Activated T-helper 17 cell treated with anti-CD3 and anti-CD28 coated beads, Interleukin-2, amount 50 U/mL, for 72 hours (primary cell): ENCODE measurements around the gene C6orf132. TPM values are rescaled to one million over a fixed set of nuclear protein-coding genes. Genes with fewer than 3 reads are reported as not detected.
A peak's percentile ranks its signal among the peaks of the same experiment; 100 is the strongest.
"Not testable (repeated sequence)": the region's sequence is repeated elsewhere in the genome, so short reads cannot be mapped to it uniquely, and the experiment has no call there.

ENCODE experiments used
- ATAC-seq: fragments of 150-1000 bp; cut with Tn5 transposase; replicated peaks from 2 replicates; pipeline ENCODE4 v1.10.0; 2021; ENCODE audit warnings: mild to moderate bottlenecking, moderate library complexity
- H3K27ac Mint-ChIP-seq: one replicate; pipeline ENCODE4 v1.8.0; 2022; ENCODE audit warnings: mixed read lengths
- H3K27me3 Mint-ChIP-seq: one replicate; pipeline ENCODE4 v1.8.0; 2022; ENCODE audit warnings: mixed read lengths
- H3K36me3 Mint-ChIP-seq: one replicate; pipeline ENCODE4 v1.8.0; 2022; ENCODE audit warnings: low read depth, mild to moderate bottlenecking, mixed read lengths
- H3K4me1 Mint-ChIP-seq: one replicate; pipeline ENCODE4 v1.8.0; 2022; ENCODE audit warnings: mixed read lengths
- H3K4me3 Mint-ChIP-seq: one replicate; pipeline ENCODE4 v1.8.0; 2022; ENCODE audit warnings: mild to moderate bottlenecking, mixed read lengths
- H3K9me3 Mint-ChIP-seq: one replicate; pipeline ENCODE4 v1.8.0; 2022; ENCODE audit warnings: mixed read lengths
- total RNA-seq, 2 donors: library from RNA; stranded (reverse); gene quantifications; one replicate each; pipeline ENCODE4 v1.2.3, GENCODE V29; 2022

C6orf132 gene
- total RNA-seq, 2 donors from 2014 or later, result 0.22 to 0.29 TPM

DNA sequence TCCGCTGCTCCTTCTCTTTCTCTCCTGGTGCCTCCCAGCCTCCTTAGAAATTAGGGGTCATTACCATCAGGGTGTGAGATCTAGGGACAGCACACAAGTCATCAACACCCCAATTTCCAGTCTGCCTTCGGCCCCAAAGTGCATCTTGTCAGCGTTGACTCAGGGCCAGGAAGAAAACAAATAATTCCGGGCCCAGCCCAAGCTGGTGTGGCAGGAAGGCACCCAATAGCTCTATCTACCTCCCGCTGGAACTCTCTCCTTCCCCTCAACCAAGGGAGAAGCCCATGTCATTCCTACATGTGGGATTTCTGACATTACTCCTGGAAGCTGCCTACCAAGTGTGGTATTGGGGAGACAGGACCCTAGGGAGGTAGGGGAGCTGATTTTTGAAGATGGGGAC lies 11.5 kb upstream of the C6orf132 start:
- H3K9me3 Mint-ChIP-seq, result no peaks in the 10 kb centered on the region
- H3K4me1 Mint-ChIP-seq, result no peaks in the 10 kb centered on the region
- no peaks in the 10 kb centered on the region for H3K36me3 Mint-ChIP-seq
- no peak overlapping the region for H3K27ac Mint-ChIP-seq
- H3K4me3 Mint-ChIP-seq, result no peak overlapping the region
- no peaks in the 10 kb centered on the region for H3K27me3 Mint-ChIP-seq
- no peak for ATAC-seq

DNA sequence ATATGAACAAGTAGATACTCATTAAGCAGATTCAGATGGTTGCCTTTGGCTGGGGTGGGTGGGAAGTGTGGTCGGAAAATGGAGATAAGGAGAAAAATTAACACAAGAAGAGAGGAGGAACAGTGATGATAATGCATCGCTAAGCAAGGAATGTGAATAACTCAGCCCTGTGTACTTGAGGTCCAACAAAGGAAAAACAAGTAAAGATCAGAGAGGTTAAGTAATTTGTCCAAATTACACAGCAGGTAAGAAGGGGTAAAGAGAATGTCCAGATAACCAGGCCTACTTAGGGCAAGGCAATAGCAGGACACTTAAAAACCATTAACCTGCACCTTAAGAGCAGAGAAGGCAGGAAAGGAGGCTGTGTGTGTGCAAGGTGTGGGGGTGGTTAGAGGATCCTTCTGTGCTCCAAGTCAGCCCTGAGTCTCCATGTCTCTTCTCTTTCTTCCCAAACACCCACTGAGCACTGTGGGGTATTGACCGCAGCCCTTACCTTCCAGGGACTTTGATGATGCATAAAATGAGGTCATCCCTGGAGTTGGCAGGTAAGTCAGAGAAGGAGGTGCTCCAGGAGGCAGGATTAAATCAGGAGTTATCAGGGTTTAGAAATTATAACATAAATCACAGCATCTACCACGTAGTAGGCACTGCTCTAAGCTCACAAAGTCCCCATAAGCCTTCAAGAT lies 10.3 kb upstream of the C6orf132 start:
- not testable (repeated sequence) for H3K9me3 Mint-ChIP-seq, H3K27me3 Mint-ChIP-seq, H3K36me3 Mint-ChIP-seq, H3K4me1 Mint-ChIP-seq, H3K27ac Mint-ChIP-seq, H3K4me3 Mint-ChIP-seq, ATAC-seq

DNA sequence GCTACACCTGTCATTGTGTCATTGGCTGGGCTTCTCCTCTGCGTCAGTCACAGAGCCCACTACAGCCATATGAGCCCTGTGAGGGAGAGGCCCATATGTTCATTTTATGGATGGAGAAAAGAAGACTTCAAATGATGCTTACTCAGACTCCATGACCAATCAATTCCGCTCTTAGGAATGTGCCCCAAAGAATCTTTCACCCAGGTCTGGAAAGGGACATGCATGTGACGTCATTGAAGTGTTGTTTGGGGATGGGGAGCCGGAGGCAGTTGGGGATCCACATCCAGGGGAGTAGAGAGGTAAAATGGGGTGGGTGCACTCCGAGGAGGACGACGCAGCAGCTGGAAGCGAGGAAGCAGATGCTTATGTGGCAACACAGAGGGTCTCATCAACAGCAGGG lies 9.6 kb upstream of the C6orf132 start:
- no peaks in the 10 kb centered on the region for H3K27me3 Mint-ChIP-seq
- H3K4me3 Mint-ChIP-seq, result no peak overlapping the region
- no peak for ATAC-seq
- H3K27ac Mint-ChIP-seq, result no peak overlapping the region
- H3K9me3 Mint-ChIP-seq, result no peaks in the 10 kb centered on the region
- H3K36me3 Mint-ChIP-seq, result no peaks in the 10 kb centered on the region
- H3K4me1 Mint-ChIP-seq, result no peaks in the 10 kb centered on the region

DNA sequence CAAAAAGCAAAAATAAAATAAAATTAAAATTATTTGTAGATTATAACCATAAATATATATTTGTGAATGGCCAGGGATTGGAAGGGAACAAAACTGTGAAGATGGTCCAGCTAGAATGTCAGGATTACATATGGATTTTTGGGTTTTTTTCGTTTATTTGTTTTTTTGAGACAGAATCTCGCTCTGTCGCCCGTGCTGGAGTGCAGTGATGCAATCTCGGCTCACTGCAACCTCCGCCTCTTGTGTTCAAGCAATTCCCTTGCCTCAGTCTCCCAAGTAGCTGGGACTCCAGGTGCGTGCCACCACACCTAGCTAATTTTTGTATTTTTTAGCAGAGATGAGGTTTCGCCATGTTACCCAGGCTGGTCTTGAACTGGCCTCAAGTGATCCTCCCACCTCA lies 7.8 kb upstream of the C6orf132 start:
- Mint-ChIP-seq H3K36me3 (no peaks in the 10 kb centered on the region), H3K4me3 (no peak overlapping the region), H3K4me1 (no peaks in the 10 kb centered on the region), H3K9me3 (no peaks in the 10 kb centered on the region), H3K27me3 (peaks cover 4% of the 10 kb centered on the region), H3K27ac (no peak overlapping the region)
- no peak for ATAC-seq

DNA sequence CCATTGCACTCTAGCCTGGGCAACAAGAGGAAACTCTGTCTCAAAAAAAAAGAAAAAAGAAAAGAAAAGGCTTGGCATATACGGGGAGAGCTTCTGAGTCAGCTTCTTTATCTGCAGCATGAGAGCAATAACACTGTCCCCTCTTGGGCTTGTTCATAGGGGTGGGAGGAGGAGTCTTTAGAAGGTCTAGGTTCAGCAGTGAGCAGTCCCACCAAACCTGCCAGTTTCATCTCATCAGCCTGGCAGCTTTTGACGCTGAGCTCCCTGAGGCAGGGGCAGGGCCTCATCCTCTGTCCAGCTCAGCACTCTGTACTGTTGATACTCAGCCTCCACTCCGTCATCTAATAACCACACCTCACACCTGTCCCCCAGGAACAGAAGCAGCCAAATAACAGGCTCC lies 5.6 kb upstream of the C6orf132 start:
- Mint-ChIP-seq H3K4me3 (no peak overlapping the region), H3K4me1 (no peaks in the 10 kb centered on the region), H3K27me3 (peaks cover 8% of the 10 kb centered on the region), H3K27ac (no peak overlapping the region), H3K9me3 (no peaks in the 10 kb centered on the region), H3K36me3 (no peaks in the 10 kb centered on the region)
- ATAC-seq, result no peak

DNA sequence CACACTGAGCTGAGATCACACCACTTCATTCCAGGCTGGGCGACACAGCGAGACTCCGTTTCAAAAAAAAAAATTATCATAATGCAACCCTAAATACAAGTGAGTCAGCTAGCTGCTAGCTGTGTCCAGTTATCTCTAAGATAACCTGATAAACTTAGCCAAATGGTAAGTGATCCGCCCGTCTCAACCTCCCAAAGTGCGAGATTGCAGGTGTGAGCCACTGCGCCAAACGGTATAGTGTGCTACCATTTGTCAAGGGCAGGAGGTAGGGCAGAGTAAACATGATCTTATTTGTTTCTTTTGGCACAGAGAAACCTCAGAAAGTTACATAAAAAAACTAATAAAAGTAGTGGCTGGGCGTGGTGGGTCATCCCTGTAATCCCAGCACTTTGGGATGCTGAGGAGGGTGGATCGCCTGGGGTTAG lies 4.7 kb upstream of the C6orf132 start:
- Mint-ChIP-seq H3K27me3 (peaks cover 12% of the 10 kb centered on the region), H3K4me3 (no peak overlapping the region), H3K27ac (no peak overlapping the region), H3K4me1 (peaks cover 4% of the 10 kb centered on the region), H3K9me3 (no peaks in the 10 kb centered on the region), H3K36me3 (no peaks in the 10 kb centered on the region)
- ATAC-seq, result no peak

DNA sequence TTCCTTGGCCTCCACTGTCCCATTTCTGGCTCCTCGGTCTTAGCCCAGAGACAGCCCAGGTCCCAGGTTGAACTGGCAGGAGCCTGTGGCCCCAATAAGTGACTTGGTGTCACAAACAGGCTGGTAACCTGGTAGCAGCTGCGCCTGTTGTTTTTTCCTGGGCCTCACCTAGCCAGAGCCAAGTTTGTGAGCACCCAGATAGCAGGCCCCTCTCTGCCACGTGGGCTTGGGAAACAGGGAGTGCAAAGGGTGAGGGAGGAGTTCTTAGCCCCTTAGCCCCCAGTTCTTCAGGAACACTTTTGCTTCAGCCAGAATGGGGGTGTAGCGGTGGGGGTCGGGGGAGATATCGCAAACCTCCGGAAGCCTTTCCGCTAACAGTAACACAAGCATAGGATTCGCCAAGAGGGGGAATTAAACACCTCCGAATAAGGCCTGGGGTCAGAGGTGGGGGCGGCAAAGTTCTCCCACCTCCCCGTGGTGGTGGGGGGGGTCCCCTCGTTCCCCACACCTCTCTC lies 760 bp downstream of the C6orf132 start:
- no peak for ATAC-seq
- Mint-ChIP-seq H3K4me1 (peaks cover 4% of the 10 kb centered on the region), H3K4me3 (no peak overlapping the region), H3K9me3 (no peaks in the 10 kb centered on the region), H3K27ac (no peak overlapping the region), H3K36me3 (no peaks in the 10 kb centered on the region), H3K27me3 (peaks cover 20% of the 10 kb centered on the region)

DNA sequence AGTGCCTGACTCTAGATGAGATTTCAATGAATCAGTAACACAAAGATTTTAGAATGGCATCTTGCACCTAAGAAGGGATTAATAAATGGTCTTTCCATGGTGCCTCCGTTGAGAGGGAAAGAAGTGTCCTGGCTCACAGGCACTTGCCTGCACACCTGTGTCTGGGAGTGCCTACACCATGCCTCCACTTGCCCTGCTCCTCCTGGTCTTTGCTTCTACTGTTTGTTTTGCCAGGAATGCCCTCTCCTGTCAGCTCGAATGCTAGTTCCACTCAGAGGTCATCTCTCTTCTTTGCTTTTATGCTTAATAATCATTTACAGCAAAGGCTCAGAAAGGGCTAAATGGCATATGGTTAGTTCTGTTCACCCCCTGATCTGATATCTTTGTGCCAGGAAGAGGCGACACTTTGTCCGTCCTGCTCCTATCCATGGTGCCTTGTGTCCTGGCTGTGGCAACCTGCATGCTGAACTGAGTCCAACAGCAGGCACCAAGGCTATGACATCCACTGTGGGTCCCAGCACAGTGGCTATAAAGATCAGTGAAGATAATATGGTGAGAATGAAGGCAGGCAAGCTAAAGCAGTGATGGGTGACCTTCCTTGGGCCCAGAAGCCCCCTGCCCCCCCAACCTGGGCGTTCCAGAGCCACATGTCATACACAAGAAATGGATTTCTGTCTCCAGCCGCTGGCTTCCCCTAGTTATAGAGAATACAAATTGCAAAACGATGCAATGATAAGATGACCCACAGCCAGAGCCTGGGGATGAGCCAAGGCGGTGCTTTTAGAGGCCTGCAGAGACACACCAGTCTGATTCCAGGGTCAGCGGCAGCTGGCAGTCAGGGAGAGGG lies 1.4 kb downstream of the C6orf132 start:
- H3K4me3 Mint-ChIP-seq, result no peak overlapping the region
- no peaks in the 10 kb centered on the region for H3K9me3 Mint-ChIP-seq
- no peak for ATAC-seq
- peaks cover 4% of the 10 kb centered on the region for H3K4me1 Mint-ChIP-seq
- H3K36me3 Mint-ChIP-seq, result no peaks in the 10 kb centered on the region
- no peak overlapping the region for H3K27ac Mint-ChIP-seq
- H3K27me3 Mint-ChIP-seq, result peaks cover 20% of the 10 kb centered on the region

DNA sequence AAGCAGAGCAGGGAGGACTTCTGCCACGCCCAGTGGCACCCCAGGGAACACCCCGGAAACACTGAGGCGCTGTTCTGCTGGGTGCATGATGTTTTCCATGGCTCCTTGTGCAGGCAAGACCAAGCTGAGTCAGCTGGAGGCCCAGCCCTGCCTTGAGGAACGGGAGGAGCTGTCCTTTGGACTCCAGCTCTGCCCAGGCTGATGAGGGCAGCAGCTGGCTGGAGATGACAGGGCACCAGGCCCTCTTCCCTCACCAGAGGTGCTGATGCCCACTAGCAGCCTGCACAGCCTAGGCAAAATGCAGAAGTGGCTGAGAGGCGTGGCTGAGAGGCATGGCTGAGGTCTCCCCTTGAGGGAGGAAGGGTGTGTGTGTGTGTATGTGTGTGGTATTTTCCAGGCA lies 2.4 kb downstream of the C6orf132 start:
- Mint-ChIP-seq H3K27me3 (peaks cover 16% of the 10 kb centered on the region), H3K4me3 (no peak overlapping the region), H3K36me3 (no peaks in the 10 kb centered on the region), H3K27ac (no peak overlapping the region), H3K4me1 (peaks cover 4% of the 10 kb centered on the region), H3K9me3 (no peaks in the 10 kb centered on the region)
- no peak for ATAC-seq

DNA sequence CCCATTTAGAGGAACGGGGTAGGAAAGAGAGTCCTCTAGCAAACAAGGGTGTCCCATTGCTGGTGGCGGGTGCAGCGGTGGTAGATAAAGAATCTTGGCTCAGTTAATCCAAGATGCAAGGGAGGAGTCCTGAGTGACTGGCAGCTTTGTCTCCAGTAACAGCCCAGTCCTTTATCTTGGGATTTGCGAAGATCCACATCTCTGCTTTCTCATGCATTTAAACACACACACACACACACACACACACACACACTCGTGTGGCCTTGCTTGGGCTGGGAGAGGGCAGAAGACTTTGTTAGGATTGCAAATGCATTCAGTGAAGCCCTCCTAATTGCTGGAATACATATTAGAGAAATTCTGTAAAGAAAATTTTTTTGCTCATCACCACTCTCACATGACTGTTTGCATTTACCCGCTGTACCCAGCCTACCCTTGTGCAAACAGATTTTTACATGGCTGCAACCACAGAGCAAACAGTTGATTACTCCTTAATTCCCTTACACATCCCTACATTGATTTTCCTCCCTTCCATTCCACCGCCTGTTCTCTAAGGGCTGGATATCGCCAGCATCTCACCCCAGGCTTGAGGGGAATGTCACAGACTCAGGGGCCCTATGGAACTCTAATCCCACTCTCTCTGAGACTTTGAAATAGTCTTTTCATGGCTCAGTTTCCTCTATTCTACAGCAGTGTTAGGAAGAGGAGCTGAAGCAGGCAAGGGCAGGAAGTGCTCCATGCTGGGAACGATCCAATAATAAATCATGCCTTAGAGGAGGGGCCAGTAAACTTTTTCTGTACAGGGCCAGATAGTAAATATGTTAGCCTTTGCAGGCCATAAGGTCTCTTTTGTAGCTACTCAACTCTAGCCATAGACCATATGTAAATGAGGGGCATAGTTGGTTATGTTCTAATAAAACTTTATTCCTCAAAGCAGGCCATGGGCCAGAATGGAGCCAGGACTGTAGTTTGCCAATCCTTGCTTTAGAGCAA lies 3.5 kb downstream of the C6orf132 start:
- ATAC-seq, result no peak
- H3K4me3 Mint-ChIP-seq, result no peak overlapping the region
- H3K9me3 Mint-ChIP-seq, result no peaks in the 10 kb centered on the region
- H3K27me3 Mint-ChIP-seq, result peaks cover 18% of the 10 kb centered on the region
- H3K27ac Mint-ChIP-seq, result no peak overlapping the region
- H3K36me3 Mint-ChIP-seq, result no peaks in the 10 kb centered on the region
- H3K4me1 Mint-ChIP-seq, result peaks cover 4% of the 10 kb centered on the region

DNA sequence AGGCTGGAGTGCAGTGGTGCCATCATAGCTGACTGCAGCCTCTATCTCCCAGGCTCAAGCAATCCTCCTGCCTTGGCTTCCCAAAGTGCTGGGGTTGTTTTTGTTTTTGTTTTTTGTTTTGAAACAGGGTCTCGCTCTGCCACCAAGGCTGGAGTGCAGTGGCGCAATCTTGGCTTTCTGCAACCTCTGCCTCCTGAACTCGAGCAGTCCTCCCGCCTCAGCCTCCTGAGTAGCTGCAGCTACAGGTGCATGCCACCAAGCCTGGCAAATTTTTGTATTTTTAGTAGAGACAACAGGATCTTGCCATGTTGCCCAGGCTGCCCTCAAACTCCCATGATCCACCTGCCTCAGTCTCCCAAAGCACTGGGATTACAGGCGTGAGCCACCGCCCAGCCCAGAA lies 4.2 kb downstream of the C6orf132 start:
- H3K4me3 Mint-ChIP-seq, result no peak overlapping the region
- no peak overlapping the region for H3K27ac Mint-ChIP-seq
- peaks cover 4% of the 10 kb centered on the region for H3K4me1 Mint-ChIP-seq
- no peaks in the 10 kb centered on the region for H3K36me3 Mint-ChIP-seq
- no peaks in the 10 kb centered on the region for H3K9me3 Mint-ChIP-seq
- no peak for ATAC-seq
- H3K27me3 Mint-ChIP-seq, result peaks cover 16% of the 10 kb centered on the region

DNA sequence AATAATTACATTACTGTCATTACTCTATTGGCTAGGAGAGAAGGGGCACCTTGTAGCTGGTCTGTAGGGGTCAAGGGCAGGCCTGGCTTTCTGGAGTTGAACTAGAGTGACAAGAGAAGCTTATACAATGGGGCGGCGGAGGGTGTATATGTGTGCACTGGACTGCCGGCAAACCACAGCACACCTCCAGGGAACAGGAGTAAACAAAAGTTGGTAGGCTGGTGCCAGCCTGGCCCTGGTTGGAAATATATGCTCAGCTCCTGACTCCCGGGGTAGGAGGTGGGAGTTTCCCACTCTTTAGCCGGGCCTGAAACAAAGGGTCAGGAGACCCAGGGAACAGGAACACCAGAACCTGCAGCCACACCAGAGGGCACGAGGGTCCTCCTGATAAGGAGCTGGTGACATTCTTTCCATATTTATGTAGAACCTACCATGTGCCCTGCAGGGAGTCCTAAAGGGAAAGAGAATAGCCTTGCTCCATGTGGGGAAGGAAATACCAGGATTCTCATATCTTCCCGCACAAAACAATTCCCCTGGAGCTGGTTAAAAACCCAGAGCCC lies 5.1 kb downstream of the C6orf132 start:
- no peaks in the 10 kb centered on the region for H3K9me3 Mint-ChIP-seq
- peaks cover 12% of the 10 kb centered on the region for H3K27me3 Mint-ChIP-seq
- H3K27ac Mint-ChIP-seq, result peak overlapping the region; percentile 36
- ATAC-seq, result no peak
- H3K36me3 Mint-ChIP-seq, result no peaks in the 10 kb centered on the region
- H3K4me1 Mint-ChIP-seq, result no peaks in the 10 kb centered on the region
- peak overlapping the region; percentile 22 for H3K4me3 Mint-ChIP-seq

DNA sequence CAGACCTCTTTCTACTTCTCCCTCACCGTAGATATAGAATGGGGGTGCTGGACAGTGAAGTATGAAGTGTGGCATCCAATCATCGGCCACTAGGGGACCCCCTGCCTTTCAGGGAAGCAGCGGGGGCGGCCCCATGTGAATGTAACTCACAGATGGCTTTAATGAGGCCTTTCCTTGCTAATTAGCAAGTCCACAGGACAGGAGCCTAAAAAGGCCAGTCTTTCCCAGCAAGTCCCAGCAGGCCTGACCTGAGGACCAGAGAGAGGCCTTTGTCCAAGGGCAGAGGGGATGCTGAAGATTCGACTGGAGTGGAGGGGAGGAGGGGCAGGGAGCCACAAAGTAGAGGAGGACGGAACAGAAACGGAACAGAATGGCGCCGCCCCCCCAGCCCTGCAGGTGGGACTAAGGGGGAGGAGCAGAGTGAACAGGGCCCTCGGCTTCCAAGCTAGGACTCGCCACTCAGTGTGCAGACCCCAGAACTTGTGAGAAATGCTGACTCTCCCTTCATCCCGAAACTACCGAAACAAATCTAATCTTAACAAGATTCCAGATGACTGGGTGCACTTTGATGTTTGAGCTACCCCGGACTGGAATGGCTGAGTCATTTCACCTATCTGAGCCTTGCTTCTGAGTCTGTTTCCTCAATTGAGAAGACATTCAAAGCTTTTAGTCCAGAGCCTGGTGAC lies 5.8 kb downstream of the C6orf132 start:
- ATAC-seq, result peak; percentile 83
- Mint-ChIP-seq H3K27me3 (peaks cover 12% of the 10 kb centered on the region), H3K4me1 (no peaks in the 10 kb centered on the region), H3K9me3 (no peaks in the 10 kb centered on the region), H3K4me3 (peak overlapping the region; percentile 22), H3K36me3 (no peaks in the 10 kb centered on the region), H3K27ac (peak overlapping the region; percentile 36)
